ENCODE results near the gene DESI2. TPM values are rescaled to one million over a fixed set of nuclear protein-coding genes. Genes with fewer than 3 reads are reported as not detected.

Gene DESI2
- total RNA-seq, 4 donors from 2014 or later, result 22.8 to 33.0 (median 25.3) TPM

GRCh38 chr1:244647819-244648218 is 5.1 kb upstream of the DESI2 start:
- no peak for DNase-seq
- in situ Hi-C loops (cut with MboI; ENCODE audit: low sequenced_read_pairs in 4 of 4), result loop anchor here in 1 of 4 donors (5.0 kb wide), 1 partner anchor 196 kb away; the partner anchor contains the start of gene ADSS2
- H3K9me3 ChIP-seq, result no peaks in the 10 kb centered on the region

GRCh38 chr1:244651956-244652622 is 837 bp upstream of the DESI2 start:
- no peak for DNase-seq
- Histone ChIP-seq H3K4me3 (peak overlapping the region; percentile 60 to 89 (median 68)), H3K27ac (peak overlapping the region; percentile 74 to 98 (median 82)), H3K27me3 (no peaks in the 10 kb centered on the region), H3K9me3 (no peaks in the 10 kb centered on the region), H3K4me1 (peaks cover 23 to 37% of the 10 kb centered on the region in 2 donors), H3K36me3 (no peaks in the 10 kb centered on the region)
- in situ Hi-C loops (cut with MboI; ENCODE audit: low sequenced_read_pairs in 4 of 4) (loop anchor here in 3 of 4 donors (5.0 to 25.0 kb wide), 4 partner anchors 190 to 315 kb away; partner anchors contain the start of genes ADSS2 (in 2 of the 3) and CATSPERE (in 1 of the 3)), intact Hi-C loops (cut with DNase I; ENCODE audit: low total_unique reads) (loop anchor here (1.0 to 10.0 kb wide), 9 partner anchors 50 to 1397 kb away; partner anchors contain the start of genes CEP170, HNRNPU and SDCCAG8)
- ATAC-seq, result peak in 1 of 2 donors; percentile 13
- TF ChIP-seq POLR2A (IDR thresholded peaks at IDR 0.05), result no peak
- TF ChIP-seq CTCF (IDR thresholded peaks at IDR 0.05 in 4 of 5, conservative IDR thresholded peaks at IDR 0.05 in 1 of 5), result no peak

More at GRCh38 chr1:244647819-244648218, 5.1 kb upstream of the DESI2 start:
- Histone ChIP-seq H3K4me1 (peaks cover 0 to 6% of the 10 kb centered on the region in 2 donors), H3K4me3 (no peak overlapping the region), H3K36me3 (no peaks in the 10 kb centered on the region), H3K27ac (no peak overlapping the region), H3K27me3 (no peaks in the 10 kb centered on the region)
- ATAC-seq, result no peak
- TF ChIP-seq POLR2A (IDR thresholded peaks at IDR 0.05), result no peak
- intact Hi-C loops (cut with DNase I; ENCODE audit: low total_unique reads), result no loop called here

GRCh38 chr1:244653439-244654107 is 647 bp downstream of the DESI2 start:
- Histone ChIP-seq H3K9me3 (no peaks in the 10 kb centered on the region), H3K27me3 (no peaks in the 10 kb centered on the region), H3K36me3 (no peaks in the 10 kb centered on the region), H3K27ac (peak overlapping the region; percentile 92 to 98 (median 94)), H3K4me3 (peak overlapping the region; percentile 73 to 89 (median 87)), H3K4me1 (peaks cover 30 to 52% of the 10 kb centered on the region in 2 donors)
- DNase-seq (no peak), ATAC-seq (peak in 1 of 2 donors; percentile 1)
- TF ChIP-seq POLR2A (IDR thresholded peaks at IDR 0.05) (no peak), CTCF (IDR thresholded peaks at IDR 0.05 in 4 of 5, conservative IDR thresholded peaks at IDR 0.05 in 1 of 5) (no peak)
- intact Hi-C loops (cut with DNase I; ENCODE audit: low total_unique reads), result loop anchor here (2.0 to 10.0 kb wide), 8 partner anchors 51 to 1399 kb away; partner anchors contain the start of genes CEP170, HNRNPU and SDCCAG8
- in situ Hi-C loops (cut with MboI; ENCODE audit: low sequenced_read_pairs in 4 of 4), result loop anchor here in 3 of 4 donors (5.0 to 25.0 kb wide), 4 partner anchors 191 to 314 kb away; partner anchors contain the start of genes ADSS2 (in 2 of the 3) and CATSPERE (in 1 of the 3)

GRCh38 chr1:244654108-244655038 is 1.4 kb downstream of the DESI2 start:
- Histone ChIP-seq H3K4me1 (peaks cover 30 to 56% of the 10 kb centered on the region in 2 donors), H3K27ac (peak overlapping the region; percentile 92 to 98 (median 94)), H3K36me3 (no peaks in the 10 kb centered on the region), H3K27me3 (no peaks in the 10 kb centered on the region), H3K9me3 (no peaks in the 10 kb centered on the region), H3K4me3 (peak overlapping the region; percentile 73 to 89 (median 87))
- no peak for ATAC-seq
- intact Hi-C loops (cut with DNase I; ENCODE audit: low total_unique reads), result loop anchor here (5.0 to 10.0 kb wide), 3 partner anchors 52 to 1400 kb away; partner anchors contain the start of genes CEP170 and SDCCAG8
- in situ Hi-C loops (cut with MboI; ENCODE audit: low sequenced_read_pairs in 4 of 4), result loop anchor here in 3 of 4 donors (5.0 to 25.0 kb wide), 4 partner anchors 192 to 313 kb away; partner anchors contain the start of genes ADSS2 (in 2 of the 3) and CATSPERE (in 1 of the 3)
- DNase-seq, result no peak
- TF ChIP-seq POLR2A (IDR thresholded peaks at IDR 0.05) (no peak), CTCF (IDR thresholded peaks at IDR 0.05 in 4 of 5, conservative IDR thresholded peaks at IDR 0.05 in 1 of 5) (no peak)
